Left kidney (tissue), 2 donors: ENCODE measurements around the gene SH3BP5L. TPM values are rescaled to one million over a fixed set of nuclear protein-coding genes. Genes with fewer than 3 reads are reported as not detected.
"Not testable (repeated sequence)": the region's sequence is repeated elsewhere in the genome, so short reads cannot be mapped to it uniquely, and the experiment has no call there.

Source experiments
- DNase-seq: peaks from one replicate; pipeline ENCODE4 v3.0.0-alpha.2; 2013
- polyA plus RNA-seq: library from polyadenylated mRNA; unstranded; fragments of 120-200 nt; gene quantifications from one replicate; pipeline ENCODE4 v1.2.1, GENCODE V29; 2013; ENCODE audit not compliant: insufficient read length

The SH3BP5L gene
- polyA plus RNA-seq, 1 donor = 25.0 TPM

- DNase-seq = no peak
Measured at GRCh38 chr1:248810727-248811513, 14.8 kb downstream of the SH3BP5L start.

DNA sequence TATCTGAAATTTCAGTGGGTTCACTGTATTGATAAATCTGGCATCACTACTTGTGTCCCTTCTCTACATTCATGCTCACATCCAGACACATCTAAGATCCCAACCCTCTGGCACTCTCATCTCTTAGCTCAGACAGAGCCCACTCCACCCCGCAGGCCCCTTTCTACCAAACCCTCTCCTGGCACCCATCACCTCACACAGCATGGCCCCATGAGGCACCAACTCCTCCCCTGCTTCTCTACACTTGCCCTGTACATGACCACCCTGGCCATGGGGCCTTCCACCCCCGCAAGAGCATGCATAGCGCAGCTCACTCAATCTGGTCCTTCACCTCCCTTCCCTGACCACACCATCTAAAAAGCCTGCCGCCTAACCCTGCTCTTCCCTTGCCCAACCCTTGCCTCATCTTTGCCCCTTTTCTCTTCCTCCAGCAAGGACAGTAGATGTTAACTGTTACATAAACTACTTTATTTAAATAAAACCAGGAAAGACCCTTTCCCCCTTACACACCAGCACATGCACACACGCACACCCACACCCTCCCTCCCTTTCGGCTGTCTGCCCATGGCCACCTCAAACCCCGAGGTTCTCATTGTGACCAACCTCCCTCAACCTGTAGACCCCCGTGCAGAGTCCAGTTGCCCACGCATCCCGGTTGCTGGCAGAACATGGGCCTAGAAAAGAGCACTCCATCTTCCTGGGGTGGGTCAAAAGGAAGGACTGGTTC lies 15.6 kb downstream of the SH3BP5L start:
- no peak for DNase-seq

DNA sequence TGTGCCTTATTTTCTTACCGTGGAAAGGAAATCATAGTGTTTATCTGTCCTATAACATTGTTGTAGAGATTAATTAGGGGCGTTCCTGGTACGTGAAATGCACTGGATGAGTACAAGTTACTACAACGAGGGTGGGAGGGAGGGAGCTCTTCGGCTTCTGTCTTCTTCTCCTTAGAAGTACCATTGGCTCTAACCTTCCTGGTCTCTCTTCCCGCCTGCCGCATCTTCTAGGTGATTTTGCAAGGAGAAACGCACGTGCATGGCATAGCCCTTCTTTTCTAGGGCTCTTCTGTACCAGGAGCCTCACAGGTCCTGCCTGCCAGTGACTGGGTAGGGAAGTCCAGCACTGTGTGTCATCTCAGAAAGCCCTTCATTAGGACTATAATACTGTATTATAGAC lies 16.8 kb downstream of the SH3BP5L start:
- DNase-seq = no peak

DNA sequence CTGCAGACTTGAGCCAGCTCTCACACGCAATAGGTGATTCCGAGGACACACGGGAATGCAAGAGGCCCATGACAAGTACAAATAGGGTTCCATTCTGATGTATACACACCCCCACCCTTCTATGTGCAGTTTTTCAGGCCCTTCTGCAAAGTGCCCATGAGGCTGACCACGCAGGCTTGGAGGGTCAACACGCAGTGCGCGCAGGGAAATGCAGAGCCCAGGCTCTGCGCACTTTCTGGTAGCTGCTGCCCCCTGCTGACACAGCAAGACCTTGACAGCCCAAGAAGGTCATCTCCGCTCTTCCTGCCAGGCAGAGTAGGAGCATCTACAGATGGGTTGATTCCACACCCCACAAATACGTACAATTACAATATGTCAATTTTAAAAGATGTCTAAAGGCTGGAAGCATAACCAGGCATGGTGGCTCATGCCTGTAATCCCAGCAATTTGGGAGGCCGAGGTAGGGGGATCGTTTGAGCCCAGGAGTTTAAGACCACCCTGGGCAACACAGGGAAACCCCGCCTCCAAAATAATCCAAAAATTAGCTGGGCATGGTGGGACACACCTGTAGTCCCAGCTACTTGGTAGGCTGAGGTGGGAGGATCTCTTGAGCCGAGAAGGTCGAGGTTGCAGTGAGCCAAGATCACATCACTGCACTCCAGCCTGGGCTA lies 18.5 kb downstream of the SH3BP5L start:
- DNase-seq = peak; percentile 30

GRCh38 chr1:248805876-248806275 lies 19.8 kb downstream of the SH3BP5L start:
- DNase-seq = no peak

DNA sequence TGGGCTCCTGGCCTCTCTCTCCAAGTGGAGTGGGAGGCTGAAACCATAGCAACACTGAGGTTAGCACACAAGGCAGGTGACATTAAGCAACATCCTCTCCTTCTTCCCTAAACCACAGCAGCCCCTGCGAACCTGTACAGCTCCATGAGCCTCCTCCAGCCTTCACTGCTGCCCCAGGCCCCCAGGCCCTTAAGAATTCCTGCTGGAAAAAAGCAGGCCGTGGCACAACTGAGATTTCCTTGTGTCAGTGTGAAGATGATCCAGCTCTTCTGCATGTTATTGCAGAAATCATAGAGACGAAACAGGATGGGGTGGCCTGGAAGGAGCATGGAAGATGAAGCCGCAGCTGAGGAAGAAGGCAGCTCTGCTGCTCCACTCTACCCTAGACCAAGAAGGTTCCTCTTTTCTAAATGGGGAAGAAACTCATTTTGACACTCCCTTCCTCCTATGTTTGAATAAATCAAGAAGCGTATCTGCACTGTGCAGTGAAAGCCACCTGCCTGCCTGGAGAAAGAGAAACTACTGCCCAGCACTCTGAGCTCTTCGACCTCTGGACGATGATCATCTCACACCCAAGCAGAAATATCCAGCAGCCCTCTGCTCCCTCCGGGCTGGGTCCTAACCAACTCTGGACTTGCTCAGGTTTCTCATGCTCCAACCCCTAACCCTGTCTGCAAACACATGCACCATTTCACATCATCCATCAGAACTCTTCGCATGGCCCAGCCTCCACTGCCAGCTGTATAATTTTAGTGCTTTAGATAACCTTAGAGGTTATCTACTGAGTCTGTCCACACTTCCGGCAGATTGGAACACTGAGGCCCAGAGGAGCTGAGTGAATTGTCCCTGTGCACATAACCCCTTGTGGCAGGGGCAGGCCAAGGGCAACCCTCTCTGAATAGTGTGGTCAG lies 20.7 kb downstream of the SH3BP5L start:
- DNase-seq = no peak

- not testable (repeated sequence) for DNase-seq
Measured at GRCh38 chr1:248803501-248803900, 22.2 kb downstream of the SH3BP5L start.

GRCh38 chr1:248802454-248802853 lies 23.3 kb downstream of the SH3BP5L start:
- no peak for DNase-seq

GRCh38 chr1:248800459-248800858 lies 25.3 kb downstream of the SH3BP5L start:
- no peak for DNase-seq

- DNase-seq = no peak
Measured at GRCh38 chr1:248798791-248799190, 26.9 kb downstream of the SH3BP5L start.

GRCh38 chr1:248794663-248795062 lies 31.1 kb downstream of the SH3BP5L start:
- DNase-seq = not testable (repeated sequence)

DNA sequence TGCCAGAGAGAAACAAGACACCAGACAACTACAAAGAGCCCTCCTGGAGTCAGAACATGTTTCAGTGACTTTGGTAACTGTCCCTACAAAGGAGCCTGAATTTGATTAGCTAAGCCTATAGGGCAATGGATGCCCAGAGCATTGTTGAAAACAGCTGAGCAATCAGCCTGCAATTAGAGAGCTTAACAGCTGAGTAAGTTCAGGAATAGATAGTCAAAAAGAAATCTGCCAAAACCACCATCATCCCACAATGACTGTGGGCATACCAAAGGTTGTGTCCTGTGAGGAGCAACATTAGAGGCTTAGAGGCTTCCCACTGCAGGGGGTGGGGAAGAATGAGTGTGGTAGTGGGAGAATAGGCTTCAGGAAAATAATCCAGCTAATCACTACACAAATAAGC lies 32.1 kb downstream of the SH3BP5L start:
- DNase-seq = no peak

GRCh38 chr1:248792342-248792741 lies 33.4 kb downstream of the SH3BP5L start:
- no peak for DNase-seq

DNA sequence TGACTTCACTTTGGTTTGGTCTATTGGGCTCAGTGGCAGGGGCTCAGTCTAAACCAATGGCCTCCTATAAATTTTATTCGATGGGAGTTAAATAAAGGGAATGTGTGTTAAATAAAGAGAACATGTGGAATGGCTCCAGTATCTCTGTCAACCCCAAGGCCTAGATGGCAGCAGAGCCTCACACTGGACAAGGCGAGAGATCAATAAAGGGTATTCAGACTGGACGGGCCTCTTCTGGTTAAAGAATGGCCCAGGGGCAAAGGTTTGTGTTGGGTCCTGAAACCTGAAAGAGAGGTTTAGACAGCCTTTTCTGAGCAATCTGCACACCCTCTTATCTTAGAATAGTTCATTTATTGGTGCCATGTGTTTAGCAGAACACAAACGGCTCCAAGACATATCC lies 34.7 kb downstream of the SH3BP5L start:
- no peak for DNase-seq

DNA sequence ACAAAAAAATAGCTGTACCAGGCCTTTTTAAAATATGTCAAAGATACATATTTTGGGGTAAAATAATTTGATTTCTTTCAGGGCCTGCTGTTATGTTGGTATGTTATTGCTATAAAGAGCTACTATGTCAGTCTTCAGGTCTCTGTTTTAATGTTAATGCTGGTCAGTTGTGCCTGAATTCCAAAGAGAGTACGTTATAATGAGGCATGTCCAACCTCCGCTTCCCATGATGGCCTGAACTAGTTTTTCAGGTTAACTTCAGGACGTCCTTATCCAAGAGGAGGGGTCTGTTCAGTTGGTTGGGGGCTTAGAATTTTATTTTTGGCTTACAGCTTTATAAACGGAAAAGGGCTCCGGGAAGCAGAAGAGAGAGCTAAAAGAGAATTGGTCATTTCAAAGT lies 35.3 kb downstream of the SH3BP5L start:
- no peak for DNase-seq

DNA sequence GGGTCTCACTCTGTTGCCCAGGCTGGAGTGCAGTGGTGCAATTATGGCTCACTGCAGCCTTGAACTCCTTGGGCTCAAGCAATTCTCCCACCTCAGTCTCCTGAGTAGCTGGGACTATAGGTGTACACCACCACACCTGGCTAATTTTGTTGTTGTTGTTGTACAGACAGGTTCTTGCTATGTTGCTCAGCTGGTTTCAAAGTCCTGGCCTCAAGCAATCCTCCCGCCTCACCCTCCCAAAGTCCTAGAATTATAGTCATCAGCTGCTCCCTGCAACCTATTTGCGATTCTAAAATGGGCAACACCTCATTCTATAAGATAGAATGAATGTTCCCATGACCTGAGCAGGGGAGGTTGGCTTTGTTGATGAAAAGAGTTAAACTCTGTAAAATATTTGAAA lies 36.4 kb downstream of the SH3BP5L start:
- not testable (repeated sequence) for DNase-seq

DNA sequence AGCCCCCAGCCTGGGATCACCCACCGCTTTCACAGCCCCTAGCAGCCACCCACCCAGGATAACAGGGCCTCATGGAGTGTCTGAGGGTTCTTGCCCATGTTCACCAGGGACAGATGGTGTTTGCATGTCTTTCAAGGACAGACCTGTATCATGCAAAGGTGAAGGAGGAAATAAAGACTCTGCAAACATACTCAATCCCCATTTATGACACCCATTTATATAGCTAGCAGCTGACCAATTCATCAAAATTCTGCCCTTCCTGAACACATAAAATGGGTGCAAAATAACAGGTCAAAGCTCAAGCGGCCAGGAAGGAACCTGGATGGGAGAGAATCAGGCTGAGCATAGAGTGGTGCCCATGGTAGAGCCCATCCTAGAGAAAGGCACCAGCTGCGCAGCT lies 37.4 kb downstream of the SH3BP5L start:
- DNase-seq = no peak

GRCh38 chr1:248787430-248787829 lies 38.3 kb downstream of the SH3BP5L start:
- DNase-seq = no peak

GRCh38 chr1:248786156-248786555 lies 39.6 kb downstream of the SH3BP5L start:
- DNase-seq = no peak

DNA sequence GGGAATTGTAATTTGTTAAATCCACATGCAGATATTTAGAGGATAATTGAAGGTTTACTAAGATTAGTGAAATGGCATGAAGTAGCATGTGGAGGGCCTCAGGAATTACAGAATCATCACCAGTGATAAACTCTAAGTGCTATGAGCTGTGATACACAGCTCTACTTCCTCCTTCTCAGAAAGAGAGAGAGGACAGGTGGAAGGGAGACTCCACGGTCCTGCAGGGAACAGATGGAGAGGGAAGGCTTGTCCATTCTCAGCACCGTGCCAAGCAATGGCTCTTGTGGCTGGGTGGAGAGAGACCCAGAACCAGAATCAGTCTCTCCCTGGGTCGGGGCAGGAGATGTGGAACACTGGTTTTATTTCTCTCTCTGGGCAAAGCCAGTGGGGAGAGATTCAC lies 42.3 kb downstream of the SH3BP5L start:
- DNase-seq = no peak

- no peak for DNase-seq
Measured at GRCh38 chr1:248782416-248783141, 43.1 kb downstream of the SH3BP5L start.
